ENCODE data around the gene THRB.

The THRB gene

GRCh38 chr3:24299246-24299805 lies 195.3 kb downstream of the THRB start:
- DNase-seq, result no peak

DNA sequence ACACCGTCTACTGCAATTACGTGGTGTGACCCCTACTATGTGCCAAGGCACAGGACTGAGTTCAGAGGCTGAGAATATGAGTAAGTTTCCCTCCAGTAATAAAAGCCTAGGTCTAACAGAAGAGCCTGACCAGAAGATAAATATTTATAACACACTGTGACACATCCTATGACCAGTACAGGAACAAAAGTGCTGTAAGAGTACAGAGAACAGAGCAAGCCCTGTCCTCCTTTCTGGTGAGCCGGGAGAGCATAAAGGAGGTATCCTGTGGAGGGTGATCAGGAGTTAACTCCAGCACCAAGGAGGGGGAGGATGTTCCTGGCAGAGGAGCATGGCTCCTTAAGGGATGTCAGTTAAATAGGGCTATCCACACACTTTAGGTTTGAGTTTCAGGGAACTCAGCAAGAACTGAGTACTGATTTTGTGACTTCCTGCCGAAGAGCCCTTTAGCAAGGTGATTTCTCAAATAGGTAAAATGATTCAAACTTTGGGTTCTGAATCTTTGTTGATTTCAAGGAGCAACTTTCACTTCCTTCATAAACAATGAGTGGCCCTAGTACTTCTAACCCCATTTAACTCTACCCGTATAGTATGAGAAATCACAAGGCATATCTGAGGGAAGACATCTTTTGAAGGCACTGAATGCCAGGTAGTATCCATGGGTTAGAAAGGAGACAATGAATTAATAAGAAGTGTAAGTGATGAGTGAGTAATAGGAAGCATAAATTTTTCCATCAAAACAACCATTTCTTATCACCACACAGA lies 198.0 kb downstream of the THRB start:
- no peak for DNase-seq

DNA sequence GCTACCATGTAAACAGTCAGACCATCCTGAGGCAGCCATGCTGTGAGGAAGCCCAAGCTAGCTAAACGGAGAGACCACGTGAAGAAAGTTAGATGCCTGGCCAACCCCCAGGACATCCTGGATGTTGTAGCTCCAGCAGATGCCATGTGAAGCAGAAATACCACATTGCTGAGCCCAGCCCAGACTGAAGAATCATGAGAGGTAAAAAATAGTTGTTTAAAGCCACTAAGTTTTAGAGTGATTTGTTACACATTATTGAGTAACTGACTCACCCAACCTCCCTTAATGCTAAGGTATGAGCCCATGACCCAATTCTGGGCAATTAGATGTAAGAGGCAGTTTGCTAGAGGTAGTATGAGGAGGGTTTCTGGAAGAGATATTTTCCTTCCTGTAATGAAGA lies 200.5 kb downstream of the THRB start:
- no peak for DNase-seq

- no peak for DNase-seq
These were observed 203.0 kb downstream of the THRB start for GRCh38 chr3:24291646-24292045.

GRCh38 chr3:24290596-24290995 lies 204.1 kb downstream of the THRB start:
- DNase-seq, result no peak

- no peak for DNase-seq
These were observed 206.0 kb downstream of the THRB start for GRCh38 chr3:24288496-24289236.

DNA sequence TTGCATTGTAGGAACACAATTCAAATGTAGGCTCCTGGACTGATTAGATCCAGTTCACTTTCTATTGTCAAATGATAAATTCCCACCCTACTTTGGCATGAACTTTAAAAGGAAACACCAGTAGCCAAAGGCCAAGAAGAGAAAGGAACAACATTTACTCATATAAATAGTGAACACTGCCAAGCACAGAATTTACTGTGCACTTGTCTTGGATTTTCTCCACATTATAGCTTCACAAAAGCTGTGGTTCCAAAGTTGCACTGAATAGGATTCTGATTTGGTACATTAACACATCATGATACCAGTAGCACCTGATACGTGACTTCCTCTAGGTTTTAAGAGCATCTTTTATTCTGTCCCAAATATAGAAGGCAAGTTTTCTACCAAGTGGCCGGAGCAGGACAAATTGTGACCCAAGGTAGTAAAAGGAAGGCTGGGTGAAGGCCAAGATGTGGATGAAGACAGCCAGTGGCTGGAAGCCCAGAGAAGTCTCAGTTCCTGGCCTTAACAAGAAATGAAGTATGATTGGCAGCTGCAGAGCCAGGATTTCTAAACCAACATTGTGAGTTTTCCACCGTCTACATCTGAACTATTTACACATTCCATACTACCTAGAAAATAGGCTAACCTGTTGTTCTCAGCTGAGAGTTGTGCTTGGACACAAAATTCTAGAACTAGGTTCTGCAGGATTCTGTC lies 206.7 kb downstream of the THRB start:
- no peak for DNase-seq

DNA sequence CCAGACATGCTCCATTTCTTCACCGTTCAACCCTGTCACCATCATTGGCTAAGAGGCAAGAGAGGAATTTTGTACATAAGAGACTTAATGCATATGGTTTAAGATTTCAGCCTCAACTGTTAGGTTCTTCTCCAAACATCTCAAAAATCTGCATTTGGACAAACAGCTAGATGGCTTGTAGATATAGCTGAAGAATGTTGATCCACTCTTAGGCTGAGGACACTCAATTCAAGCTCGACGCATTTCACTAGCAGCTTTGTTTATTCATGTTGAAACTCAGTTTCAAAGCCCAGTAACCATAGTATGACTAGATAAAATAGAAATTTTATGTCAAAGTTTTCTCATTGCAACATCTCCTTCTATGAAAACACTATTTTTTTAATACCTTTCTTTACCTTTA lies 208.2 kb downstream of the THRB start:
- no peak for DNase-seq

GRCh38 chr3:24278543-24278942 lies 216.1 kb downstream of the THRB start:
- no peak for DNase-seq

DNA sequence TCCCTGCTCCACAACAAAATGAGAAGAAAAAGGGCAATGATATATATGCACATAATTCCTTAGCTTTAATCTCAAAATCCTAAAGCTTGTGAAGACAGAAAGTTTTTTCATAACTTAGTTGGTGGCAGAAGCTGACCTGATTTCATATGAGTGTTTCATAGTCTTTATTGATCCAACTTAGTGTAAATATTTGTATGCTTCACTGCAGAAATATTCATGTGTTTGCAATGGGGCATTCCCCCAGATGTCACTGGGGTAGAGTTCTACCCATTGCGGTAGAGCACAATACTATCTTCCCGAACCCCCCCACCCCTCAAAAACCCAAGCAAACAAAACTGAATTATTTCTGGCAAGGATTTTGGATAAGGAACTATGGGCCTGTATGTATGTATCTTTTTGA lies 221.2 kb downstream of the THRB start:
- no peak for DNase-seq

- no peak for DNase-seq
These were observed 221.8 kb downstream of the THRB start for GRCh38 chr3:24272875-24273274.

DNA sequence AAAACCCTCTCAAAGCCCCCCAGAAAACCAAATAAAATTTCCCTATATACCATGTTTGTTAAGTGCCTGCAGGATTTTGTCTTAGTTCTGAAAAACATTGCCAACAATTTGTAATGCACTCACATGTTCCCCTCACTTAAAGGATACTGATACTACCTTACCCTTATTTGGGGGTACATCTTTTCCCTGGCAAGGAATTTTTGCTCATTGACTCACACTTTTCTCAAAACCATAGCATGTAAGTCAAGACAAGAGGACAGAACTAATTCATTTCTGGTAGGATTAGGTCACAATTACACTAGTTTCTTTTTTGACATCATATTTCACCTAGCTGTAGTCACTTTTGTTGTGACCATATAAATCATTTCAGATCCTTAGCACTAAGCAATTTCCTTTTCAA lies 222.2 kb downstream of the THRB start:
- DNase-seq, result no peak

DNA sequence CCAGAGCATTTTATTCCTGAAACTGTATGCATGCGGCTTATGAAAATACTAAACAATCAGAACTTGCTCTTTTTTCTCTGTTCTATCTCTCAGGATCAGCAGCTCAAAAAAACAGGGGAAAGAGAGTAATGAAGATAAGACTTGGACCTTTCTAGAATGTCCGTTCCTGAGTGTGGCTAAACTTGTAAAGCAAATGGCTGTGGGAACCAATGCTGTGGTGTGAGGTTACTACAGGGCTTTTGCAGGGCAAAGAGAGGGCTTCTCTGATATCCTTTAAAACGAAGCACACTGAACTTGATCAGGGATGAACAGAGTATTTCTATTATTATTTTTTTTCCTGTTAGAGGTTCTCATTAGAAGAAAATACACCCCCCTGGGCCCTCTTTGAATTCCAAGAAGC lies 223.4 kb downstream of the THRB start:
- DNase-seq, result no peak

DNA sequence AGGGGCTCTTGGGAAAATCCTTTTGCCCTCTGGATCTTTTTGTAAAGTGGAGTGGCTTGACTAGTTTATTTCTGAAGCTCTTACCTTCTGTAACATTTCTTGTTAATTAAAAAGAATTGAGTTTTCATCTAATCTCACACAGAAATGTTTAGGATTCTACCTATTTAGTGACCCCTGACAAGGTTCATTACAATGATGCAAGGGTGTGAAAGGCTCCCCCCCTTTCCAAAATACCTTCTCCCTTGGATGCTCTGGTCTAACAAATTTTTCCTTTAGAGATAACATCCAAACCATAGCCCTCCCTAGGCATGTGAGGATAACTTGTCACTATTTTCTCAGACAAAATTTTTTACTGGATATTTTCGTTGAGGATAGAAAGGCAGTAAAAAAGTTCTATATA lies 223.9 kb downstream of the THRB start:
- no peak for DNase-seq

- DNase-seq, result no peak
These were observed 224.4 kb downstream of the THRB start for GRCh38 chr3:24270204-24270691.

DNA sequence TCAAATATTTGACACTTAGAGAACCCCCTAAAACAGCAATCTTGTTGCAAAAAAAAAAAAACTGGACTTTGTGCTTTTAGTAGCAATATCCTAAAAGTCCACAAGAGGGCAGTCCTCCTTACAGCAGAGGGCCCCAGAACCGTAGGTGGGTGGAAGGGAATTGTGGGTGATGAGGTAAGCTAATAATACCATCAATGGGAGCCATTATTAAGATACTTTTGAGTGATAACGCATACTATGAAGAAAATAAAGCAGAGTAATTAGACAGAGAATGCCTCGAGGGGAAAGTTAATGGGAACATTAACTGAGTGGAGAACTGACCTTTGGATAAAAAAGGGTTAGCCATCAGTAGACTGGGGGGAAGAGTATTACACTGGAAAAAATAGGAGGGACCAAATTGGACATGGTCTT lies 229.9 kb downstream of the THRB start:
- no peak for DNase-seq

DNA sequence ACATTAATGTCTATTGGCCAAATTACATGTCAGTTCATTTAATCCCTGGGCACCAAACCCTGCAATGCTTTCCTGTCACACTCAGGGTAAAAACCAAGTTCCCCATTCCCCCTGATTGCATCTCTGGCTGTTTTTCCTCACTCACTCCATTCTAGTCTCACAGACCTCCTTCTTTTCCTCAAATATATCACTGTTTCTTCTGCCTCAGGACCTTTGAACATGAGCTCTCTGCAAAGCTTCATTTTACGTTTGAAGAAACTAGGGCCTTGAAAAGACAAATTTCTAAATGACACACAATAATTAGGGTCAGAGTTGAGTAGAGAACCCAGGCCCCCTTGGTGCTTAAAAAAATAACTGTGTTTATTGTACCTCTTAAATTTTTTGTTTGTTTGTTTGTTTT lies 230.6 kb downstream of the THRB start:
- DNase-seq, result no peak

DNA sequence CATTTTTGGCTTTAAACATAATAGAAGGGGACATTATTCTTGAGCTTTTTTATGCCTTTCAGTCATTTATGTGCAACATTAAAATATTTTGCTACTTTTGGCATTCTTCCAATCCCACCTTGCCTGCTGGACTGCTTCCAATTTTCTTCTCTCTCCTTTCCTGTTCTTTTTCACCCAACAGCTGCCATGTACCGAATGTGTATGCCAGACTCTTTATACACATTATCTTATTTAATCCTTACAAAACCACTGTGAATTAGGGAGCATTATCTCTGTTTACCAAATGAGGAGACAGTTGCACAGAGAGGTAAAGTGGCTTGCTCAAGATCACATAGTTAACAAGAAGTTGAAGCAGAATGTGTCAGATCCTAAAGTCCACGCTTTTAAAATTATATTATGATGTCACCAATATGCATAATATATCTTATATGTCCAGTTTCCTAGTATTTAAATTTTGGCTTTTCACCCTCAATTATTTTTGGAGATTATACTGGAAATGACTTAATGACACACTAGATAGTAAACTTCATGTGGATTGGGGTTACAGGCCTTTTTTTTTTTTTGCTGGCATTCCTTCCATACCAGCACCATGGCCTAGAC lies 231.5 kb downstream of the THRB start:
- no peak for DNase-seq

DNA sequence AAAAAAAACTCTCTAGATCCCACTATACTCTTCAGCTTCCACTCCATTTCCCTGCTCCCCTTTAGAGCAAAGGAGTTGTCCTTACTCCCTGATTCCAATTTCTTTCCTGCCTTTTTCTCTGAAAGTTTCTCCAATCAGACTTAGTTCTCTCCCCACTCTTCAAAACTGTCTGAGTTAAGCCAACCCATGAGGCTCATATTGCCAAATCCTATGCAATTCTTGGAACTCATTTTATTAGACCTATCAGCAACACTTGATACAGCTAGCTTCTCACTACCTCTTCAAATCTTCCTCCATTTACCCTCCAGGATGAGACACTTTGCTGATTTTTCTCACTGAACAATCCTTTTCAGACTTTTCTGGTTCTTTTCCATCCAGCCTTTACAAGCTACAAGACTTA lies 233.1 kb downstream of the THRB start:
- no peak for DNase-seq

GRCh38 chr3:24259901-24260512 lies 234.6 kb downstream of the THRB start:
- DNase-seq, result no peak

- no peak for DNase-seq
These were observed 235.7 kb downstream of the THRB start for GRCh38 chr3:24258727-24259600.

- no peak for DNase-seq
These were observed 236.4 kb downstream of the THRB start for GRCh38 chr3:24258260-24258659.

All from stimulated activated CD4-positive, alpha-beta T cell treated with anti-CD3 and anti-CD28 coated beads, Interleukin-4, amount 100 ng/mL, for 1 hour (primary cell).